Gastrocnemius medialis (tissue), 4 donors: Measurements from ENCODE around the gene TMTC1.

Experiments used
- POLR2A ChIP-seq, 2 donors: fragments of 450-650 bp; IDR thresholded peaks; one replicate each; pipeline ENCODE4 v1.6.1; 2017; ENCODE audit warnings: antibody characterized with exemption in 2 of 2, mild to moderate bottlenecking in 2 of 2, moderate library complexity in 2 of 2
- TF ChIP-seq, protein P1 (sequence below), 5 experiments: fragments of 450-650 bp in 3 of 5; fragments of 200-600 bp in 2 of 5; sonication (generic) in 2 of 5; IDR thresholded peaks in 4 of 5; conservative IDR thresholded peaks in 1 of 5; 1 replicate in 4 of 5; 2 replicates in 1 of 5; pipeline ENCODE4 v1.5.1; 2016 to 2019; ENCODE audit warnings: antibody characterized with exemption in 5 of 5, mild to moderate bottlenecking in 3 of 5, moderate library complexity in 3 of 5

DNA sequence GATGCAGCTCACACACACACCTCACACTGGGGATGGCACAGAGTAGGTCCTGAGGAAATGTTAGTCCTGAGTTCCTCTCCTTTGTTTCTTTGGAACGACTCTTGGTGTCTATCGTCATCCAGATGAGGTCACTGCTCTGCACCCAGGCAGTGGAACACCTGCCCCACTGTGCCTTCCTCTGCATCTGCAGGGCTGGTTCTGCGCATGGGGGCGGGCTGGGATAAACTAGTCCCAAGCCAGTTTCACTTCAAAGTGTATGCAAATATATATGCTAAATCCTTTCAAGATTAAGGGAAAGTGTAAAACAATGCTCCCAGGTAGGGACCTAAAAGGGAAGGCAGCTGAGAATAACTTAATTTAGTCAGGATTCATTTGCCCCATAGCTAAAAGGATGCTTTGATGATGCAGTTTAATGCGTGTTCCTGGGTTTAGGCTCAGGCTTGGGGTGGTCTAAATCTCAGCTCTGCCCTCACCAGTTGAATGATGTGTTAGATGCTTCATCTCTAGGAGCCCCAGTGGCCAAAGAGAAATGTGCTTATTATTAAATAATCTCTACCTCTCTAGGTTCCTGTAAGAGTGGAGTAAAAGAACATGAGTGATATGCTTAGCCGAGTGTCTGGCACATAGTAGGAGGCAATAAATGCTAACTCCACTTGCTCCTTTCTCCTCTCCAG lies 239.2 kb downstream of the TMTC1 start:
- TF ChIP-seq POLR2A (IDR thresholded peaks at IDR 0.05) = no peak
- TF ChIP-seq, protein P1, sequence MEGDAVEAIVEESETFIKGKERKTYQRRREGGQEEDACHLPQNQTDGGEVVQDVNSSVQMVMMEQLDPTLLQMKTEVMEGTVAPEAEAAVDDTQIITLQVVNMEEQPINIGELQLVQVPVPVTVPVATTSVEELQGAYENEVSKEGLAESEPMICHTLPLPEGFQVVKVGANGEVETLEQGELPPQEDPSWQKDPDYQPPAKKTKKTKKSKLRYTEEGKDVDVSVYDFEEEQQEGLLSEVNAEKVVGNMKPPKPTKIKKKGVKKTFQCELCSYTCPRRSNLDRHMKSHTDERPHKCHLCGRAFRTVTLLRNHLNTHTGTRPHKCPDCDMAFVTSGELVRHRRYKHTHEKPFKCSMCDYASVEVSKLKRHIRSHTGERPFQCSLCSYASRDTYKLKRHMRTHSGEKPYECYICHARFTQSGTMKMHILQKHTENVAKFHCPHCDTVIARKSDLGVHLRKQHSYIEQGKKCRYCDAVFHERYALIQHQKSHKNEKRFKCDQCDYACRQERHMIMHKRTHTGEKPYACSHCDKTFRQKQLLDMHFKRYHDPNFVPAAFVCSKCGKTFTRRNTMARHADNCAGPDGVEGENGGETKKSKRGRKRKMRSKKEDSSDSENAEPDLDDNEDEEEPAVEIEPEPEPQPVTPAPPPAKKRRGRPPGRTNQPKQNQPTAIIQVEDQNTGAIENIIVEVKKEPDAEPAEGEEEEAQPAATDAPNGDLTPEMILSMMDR (IDR thresholded peaks at IDR 0.05 in 4 of 5, conservative IDR thresholded peaks at IDR 0.05 in 1 of 5) = no peak
